OCI-LY7 (cell line): ENCODE data around the gene LRRN2.

Experiments used
- EZH2phosphoT487 ChIP-seq: fragments of 200-600 bp; sonication (generic); IDR thresholded peaks from 2 replicates; pipeline ENCODE4 v1.6.1; 2018; ENCODE audit warnings: low read depth, borderline replicate concordance, mild to moderate bottlenecking, mixed run types, antibody characterized with exemption, low read length, moderate library complexity, mixed read lengths
- TF ChIP-seq, protein P1 (sequence below): fragments of 200-600 bp; sonication (generic); conservative IDR thresholded peaks from 2 replicates; pipeline ENCODE4 v1.5.1; 2014; ENCODE audit warnings: mild to moderate bottlenecking, antibody characterized with exemption, low read length, moderate library complexity, mixed read lengths

DNA sequence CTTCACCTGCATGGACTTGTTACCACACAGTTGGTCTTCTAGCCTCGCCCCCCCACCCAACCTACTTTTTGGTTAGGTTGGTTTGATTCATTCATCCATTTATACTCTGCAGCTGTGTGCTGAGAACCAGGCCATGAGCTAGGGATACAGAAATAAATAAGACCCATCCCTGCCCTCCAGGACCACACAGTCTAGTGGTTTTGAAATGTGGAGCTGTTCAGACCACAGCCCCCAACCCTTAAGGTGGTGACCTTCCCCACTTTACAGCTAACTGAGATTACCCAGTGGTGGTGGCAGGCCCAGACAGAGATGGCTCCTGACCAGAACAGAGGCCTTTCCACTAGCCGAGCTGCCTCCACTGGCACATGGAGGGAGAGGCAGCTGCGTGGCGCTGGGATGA lies 37.0 kb downstream of the LRRN2 start:
- TF ChIP-seq, protein P1, sequence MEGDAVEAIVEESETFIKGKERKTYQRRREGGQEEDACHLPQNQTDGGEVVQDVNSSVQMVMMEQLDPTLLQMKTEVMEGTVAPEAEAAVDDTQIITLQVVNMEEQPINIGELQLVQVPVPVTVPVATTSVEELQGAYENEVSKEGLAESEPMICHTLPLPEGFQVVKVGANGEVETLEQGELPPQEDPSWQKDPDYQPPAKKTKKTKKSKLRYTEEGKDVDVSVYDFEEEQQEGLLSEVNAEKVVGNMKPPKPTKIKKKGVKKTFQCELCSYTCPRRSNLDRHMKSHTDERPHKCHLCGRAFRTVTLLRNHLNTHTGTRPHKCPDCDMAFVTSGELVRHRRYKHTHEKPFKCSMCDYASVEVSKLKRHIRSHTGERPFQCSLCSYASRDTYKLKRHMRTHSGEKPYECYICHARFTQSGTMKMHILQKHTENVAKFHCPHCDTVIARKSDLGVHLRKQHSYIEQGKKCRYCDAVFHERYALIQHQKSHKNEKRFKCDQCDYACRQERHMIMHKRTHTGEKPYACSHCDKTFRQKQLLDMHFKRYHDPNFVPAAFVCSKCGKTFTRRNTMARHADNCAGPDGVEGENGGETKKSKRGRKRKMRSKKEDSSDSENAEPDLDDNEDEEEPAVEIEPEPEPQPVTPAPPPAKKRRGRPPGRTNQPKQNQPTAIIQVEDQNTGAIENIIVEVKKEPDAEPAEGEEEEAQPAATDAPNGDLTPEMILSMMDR, result no peak
- no peak for TF ChIP-seq EZH2phosphoT487
